ENCODE results near the gene GDPD3.
"Not testable (repeated sequence)": the region's sequence is repeated elsewhere in the genome, so short reads cannot be mapped to it uniquely, and the experiment has no call there.

The GDPD3 gene

DNA sequence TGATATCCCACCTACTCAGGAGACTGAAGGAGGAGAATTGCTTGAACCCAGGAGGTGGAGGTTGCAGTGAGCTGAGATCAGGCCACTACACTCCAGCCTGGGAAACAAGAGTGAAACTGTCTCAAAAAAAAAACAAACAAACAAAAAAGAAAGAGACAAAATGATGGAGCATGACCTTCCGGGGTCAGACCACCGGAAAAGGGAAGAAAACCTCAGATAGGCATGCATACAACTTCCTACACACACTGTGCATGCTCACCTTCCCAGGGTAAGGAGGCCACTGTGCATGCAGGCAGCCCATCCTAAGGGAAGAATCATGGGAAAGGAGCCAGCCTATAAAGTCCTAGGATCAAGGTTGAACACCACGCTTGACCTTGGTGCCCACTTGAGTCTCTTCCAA lies 19.3 kb upstream of the GDPD3 start:
- no peak overlapping the region for H3K9ac ChIP-seq (ENCODE audit: low read length)
- no peaks in the 10 kb centered on the region for H3K27me3 ChIP-seq (ENCODE audit: insufficient read depth, low read length, poor library complexity)
- no peak overlapping the region for H3K4me2 ChIP-seq (ENCODE audit: low read length)
- no peak overlapping the region for H4K5ac ChIP-seq (ENCODE audit: low read length)
- H2BK5ac ChIP-seq (ENCODE audit: low read length) = no peak overlapping the region
- no peak overlapping the region for H2AK5ac ChIP-seq (ENCODE audit: low read length)
- H3K4me1 ChIP-seq (ENCODE audit: control insufficient read depth, low read depth, low read length) = no peaks in the 10 kb centered on the region
- H2BK120ac ChIP-seq (ENCODE audit: low read depth, low read length) = no peak overlapping the region
- no CpG with 5 or more reads among the region's 3 CpGs for WGBS (ENCODE audit: extremely low coverage, insufficient coverage, low lambda C conversion rate)
- H3K79me1 ChIP-seq (ENCODE audit: low read length) = no peaks in the 10 kb centered on the region
- no peak overlapping the region for H3K23ac ChIP-seq (ENCODE audit: low read length)
- no peaks in the 10 kb centered on the region for H3K36me3 ChIP-seq (ENCODE audit: control insufficient read depth, insufficient read depth, low read length)
- H4K8ac ChIP-seq (ENCODE audit: low read depth, low read length) = no peak overlapping the region
- H2BK15ac ChIP-seq (replicated peaks; ENCODE audit: low read depth) = no peak overlapping the region
- H3K4ac ChIP-seq (ENCODE audit: low read depth, low read length) = no peak overlapping the region
- no peak for DNase-seq
- H3K27ac ChIP-seq (ENCODE audit: low read depth, low read length) = no peak overlapping the region
- H3K79me2 ChIP-seq (ENCODE audit: control insufficient read depth, insufficient read depth, low read length) = no peaks in the 10 kb centered on the region
- H3K4me3 ChIP-seq (ENCODE audit: low read length) = no peak overlapping the region
- H3K18ac ChIP-seq (ENCODE audit: low read length) = no peak overlapping the region
- H3K56ac ChIP-seq (ENCODE audit: low read length) = no peak overlapping the region

GRCh38 chr16:30131869-30132475 lies 18.6 kb upstream of the GDPD3 start:
- H2BK15ac ChIP-seq (replicated peaks; ENCODE audit: low read depth) = no peak overlapping the region
- no peaks in the 10 kb centered on the region for H3K4me1 ChIP-seq (ENCODE audit: control insufficient read depth, low read depth, low read length)
- H3K18ac ChIP-seq (ENCODE audit: low read length) = no peak overlapping the region
- DNase-seq = no peak
- no peaks in the 10 kb centered on the region for H3K36me3 ChIP-seq (ENCODE audit: control insufficient read depth, insufficient read depth, low read length)
- H2BK5ac ChIP-seq (ENCODE audit: low read length) = no peak overlapping the region
- H3K9ac ChIP-seq (ENCODE audit: low read length) = no peak overlapping the region
- H3K4me3 ChIP-seq (ENCODE audit: low read length) = no peak overlapping the region
- WGBS (ENCODE audit: extremely low coverage, insufficient coverage, low lambda C conversion rate) = no CpG with 5 or more reads among the region's 4 CpGs
- no peaks in the 10 kb centered on the region for H3K27me3 ChIP-seq (ENCODE audit: insufficient read depth, low read length, poor library complexity)
- no peak overlapping the region for H2AK5ac ChIP-seq (ENCODE audit: low read length)
- H3K79me1 ChIP-seq (ENCODE audit: low read length) = no peaks in the 10 kb centered on the region
- H3K56ac ChIP-seq (ENCODE audit: low read length) = no peak overlapping the region
- no peak overlapping the region for H3K23ac ChIP-seq (ENCODE audit: low read length)
- no peak overlapping the region for H4K5ac ChIP-seq (ENCODE audit: low read length)
- H3K27ac ChIP-seq (ENCODE audit: low read depth, low read length) = no peak overlapping the region
- H2BK120ac ChIP-seq (ENCODE audit: low read depth, low read length) = no peak overlapping the region
- H3K79me2 ChIP-seq (ENCODE audit: control insufficient read depth, insufficient read depth, low read length) = no peaks in the 10 kb centered on the region
- H3K4me2 ChIP-seq (ENCODE audit: low read length) = no peak overlapping the region
- H3K4ac ChIP-seq (ENCODE audit: low read depth, low read length) = no peak overlapping the region
- no peak overlapping the region for H4K8ac ChIP-seq (ENCODE audit: low read depth, low read length)

GRCh38 chr16:30127993-30128392 lies 14.7 kb upstream of the GDPD3 start:
- no peaks in the 10 kb centered on the region for H3K36me3 ChIP-seq (ENCODE audit: control insufficient read depth, insufficient read depth, low read length)
- H3K9ac ChIP-seq (ENCODE audit: low read length) = no peak overlapping the region
- H2BK120ac ChIP-seq (ENCODE audit: low read depth, low read length) = no peak overlapping the region
- H2BK5ac ChIP-seq (ENCODE audit: low read length) = no peak overlapping the region
- no peak overlapping the region for H2BK15ac ChIP-seq (replicated peaks; ENCODE audit: low read depth)
- no peak for DNase-seq
- no peak overlapping the region for H3K4ac ChIP-seq (ENCODE audit: low read depth, low read length)
- no peak overlapping the region for H3K56ac ChIP-seq (ENCODE audit: low read length)
- H4K8ac ChIP-seq (ENCODE audit: low read depth, low read length) = no peak overlapping the region
- H3K27ac ChIP-seq (ENCODE audit: low read depth, low read length) = no peak overlapping the region
- H2AK5ac ChIP-seq (ENCODE audit: low read length) = no peak overlapping the region
- no CpG with 5 or more reads among the region's 1 CpG for WGBS (ENCODE audit: extremely low coverage, insufficient coverage, low lambda C conversion rate)
- H4K5ac ChIP-seq (ENCODE audit: low read length) = no peak overlapping the region
- H3K23ac ChIP-seq (ENCODE audit: low read length) = no peak overlapping the region
- H3K27me3 ChIP-seq (ENCODE audit: insufficient read depth, low read length, poor library complexity) = no peaks in the 10 kb centered on the region
- H3K79me1 ChIP-seq (ENCODE audit: low read length) = no peaks in the 10 kb centered on the region
- H3K79me2 ChIP-seq (ENCODE audit: control insufficient read depth, insufficient read depth, low read length) = no peaks in the 10 kb centered on the region
- H3K4me1 ChIP-seq (ENCODE audit: control insufficient read depth, low read depth, low read length) = no peaks in the 10 kb centered on the region
- H3K4me3 ChIP-seq (ENCODE audit: low read length) = no peak overlapping the region
- H3K18ac ChIP-seq (ENCODE audit: low read length) = no peak overlapping the region
- no peak overlapping the region for H3K4me2 ChIP-seq (ENCODE audit: low read length)

DNA sequence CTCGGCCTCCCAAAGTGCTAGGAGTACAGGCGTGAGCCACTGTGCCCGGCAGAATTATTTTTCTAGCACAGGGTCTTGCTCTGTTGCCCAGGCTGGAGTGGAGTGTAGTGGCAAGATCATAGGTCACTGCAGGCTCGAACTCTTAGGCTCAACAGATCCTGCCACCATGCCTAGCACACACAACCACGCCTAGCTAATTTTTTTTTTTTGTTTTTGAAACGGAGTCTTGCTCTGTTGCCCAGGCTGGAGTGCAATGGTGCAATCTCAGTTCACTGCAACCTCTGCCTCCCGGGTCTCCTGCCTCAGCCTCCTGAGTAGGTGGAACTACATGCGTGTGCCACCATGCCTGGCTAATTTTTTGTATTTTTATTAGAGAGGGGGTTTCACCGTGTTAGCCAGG lies 12.4 kb upstream of the GDPD3 start:
- not testable (repeated sequence) for H3K79me1 ChIP-seq (ENCODE audit: low read length); H3K23ac ChIP-seq (ENCODE audit: low read length); H3K4ac ChIP-seq (ENCODE audit: low read depth, low read length); H4K5ac ChIP-seq (ENCODE audit: low read length); H2BK15ac ChIP-seq (replicated peaks; ENCODE audit: low read depth); H3K27me3 ChIP-seq (ENCODE audit: insufficient read depth, low read length, poor library complexity); H3K18ac ChIP-seq (ENCODE audit: low read length); H3K4me2 ChIP-seq (ENCODE audit: low read length); H2BK5ac ChIP-seq (ENCODE audit: low read length); H3K9ac ChIP-seq (ENCODE audit: low read length); H3K36me3 ChIP-seq (ENCODE audit: control insufficient read depth, insufficient read depth, low read length); H2BK120ac ChIP-seq (ENCODE audit: low read depth, low read length); H4K8ac ChIP-seq (ENCODE audit: low read depth, low read length); H3K4me1 ChIP-seq (ENCODE audit: control insufficient read depth, low read depth, low read length); H3K4me3 ChIP-seq (ENCODE audit: low read length); H3K27ac ChIP-seq (ENCODE audit: low read depth, low read length); H3K79me2 ChIP-seq (ENCODE audit: control insufficient read depth, insufficient read depth, low read length); H3K56ac ChIP-seq (ENCODE audit: low read length); DNase-seq; H2AK5ac ChIP-seq (ENCODE audit: low read length)
- no CpG with 5 or more reads among the region's 9 CpGs for WGBS (ENCODE audit: extremely low coverage, insufficient coverage, low lambda C conversion rate)

GRCh38 chr16:30124985-30125379 lies 11.6 kb upstream of the GDPD3 start:
- no CpG with 5 or more reads among the region's 4 CpGs for WGBS (ENCODE audit: extremely low coverage, insufficient coverage, low lambda C conversion rate)
- no peak overlapping the region for H3K4me3 ChIP-seq (ENCODE audit: low read length)
- H3K27me3 ChIP-seq (ENCODE audit: insufficient read depth, low read length, poor library complexity) = no peaks in the 10 kb centered on the region
- no peak overlapping the region for H3K4me2 ChIP-seq (ENCODE audit: low read length)
- no peak overlapping the region for H3K23ac ChIP-seq (ENCODE audit: low read length)
- H3K4ac ChIP-seq (ENCODE audit: low read depth, low read length) = no peak overlapping the region
- H3K56ac ChIP-seq (ENCODE audit: low read length) = no peak overlapping the region
- H3K79me1 ChIP-seq (ENCODE audit: low read length) = no peaks in the 10 kb centered on the region
- no peak overlapping the region for H3K27ac ChIP-seq (ENCODE audit: low read depth, low read length)
- no peak overlapping the region for H3K18ac ChIP-seq (ENCODE audit: low read length)
- H2AK5ac ChIP-seq (ENCODE audit: low read length) = no peak overlapping the region
- no peak overlapping the region for H2BK5ac ChIP-seq (ENCODE audit: low read length)
- no peak overlapping the region for H2BK15ac ChIP-seq (replicated peaks; ENCODE audit: low read depth)
- H2BK120ac ChIP-seq (ENCODE audit: low read depth, low read length) = no peak overlapping the region
- H3K79me2 ChIP-seq (ENCODE audit: control insufficient read depth, insufficient read depth, low read length) = no peaks in the 10 kb centered on the region
- no peaks in the 10 kb centered on the region for H3K36me3 ChIP-seq (ENCODE audit: control insufficient read depth, insufficient read depth, low read length)
- no peak overlapping the region for H3K9ac ChIP-seq (ENCODE audit: low read length)
- H4K8ac ChIP-seq (ENCODE audit: low read depth, low read length) = no peak overlapping the region
- no peak for DNase-seq
- H3K4me1 ChIP-seq (ENCODE audit: control insufficient read depth, low read depth, low read length) = peaks cover 2% of the 10 kb centered on the region
- H4K5ac ChIP-seq (ENCODE audit: low read length) = no peak overlapping the region

DNA sequence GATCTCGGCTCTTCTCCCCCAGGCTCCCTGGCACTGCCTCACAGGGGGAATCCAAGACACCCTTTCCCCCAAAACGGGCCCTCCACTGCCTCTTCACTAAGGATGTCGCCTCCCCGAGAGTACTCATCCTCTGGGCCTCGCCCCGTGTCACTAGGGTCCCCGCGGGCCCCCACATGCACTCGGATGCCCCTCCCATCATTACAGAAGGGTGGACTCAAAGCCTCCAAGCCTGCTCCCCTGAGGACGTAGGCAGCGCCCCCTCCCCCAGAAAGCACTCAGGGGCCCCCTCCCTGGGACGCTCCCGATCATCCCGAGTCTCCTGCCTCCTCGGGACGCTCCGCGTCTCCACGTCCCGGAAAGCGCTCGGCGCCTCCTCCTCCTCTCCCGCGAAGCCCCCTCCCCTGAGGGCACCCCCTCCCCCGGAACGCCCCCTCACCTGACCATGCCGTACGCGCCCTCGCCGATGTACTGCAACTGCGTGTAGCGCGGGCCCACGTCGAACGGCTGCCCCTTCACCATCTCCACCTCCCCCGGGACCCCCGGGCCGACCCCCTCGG lies 9.3 kb upstream of the GDPD3 start:
- DNase-seq = no peak
- Histone ChIP-seq H4K5ac (ENCODE audit: low read length) (no peak overlapping the region), H3K9ac (ENCODE audit: low read length) (peak overlapping the region; percentile 83), H2AK5ac (ENCODE audit: low read length) (no peak overlapping the region), H3K18ac (ENCODE audit: low read length) (peak overlapping the region; percentile 81), H3K4ac (ENCODE audit: low read depth, low read length) (peak overlapping the region; percentile 25), H2BK5ac (ENCODE audit: low read length) (no peak overlapping the region), H2BK15ac (replicated peaks; ENCODE audit: low read depth) (no peak overlapping the region), H3K56ac (ENCODE audit: low read length) (peak overlapping the region; percentile 93), H3K27me3 (ENCODE audit: insufficient read depth, low read length, poor library complexity) (no peaks in the 10 kb centered on the region), H3K4me2 (ENCODE audit: low read length) (peak overlapping the region; percentile 56), H3K79me1 (ENCODE audit: low read length) (no peaks in the 10 kb centered on the region), H3K4me3 (ENCODE audit: low read length) (peak overlapping the region; percentile 11), H3K4me1 (ENCODE audit: control insufficient read depth, low read depth, low read length) (peaks cover 2% of the 10 kb centered on the region), H4K8ac (ENCODE audit: low read depth, low read length) (peak overlapping the region; percentile 58), H3K79me2 (ENCODE audit: control insufficient read depth, insufficient read depth, low read length) (no peaks in the 10 kb centered on the region), H3K36me3 (ENCODE audit: control insufficient read depth, insufficient read depth, low read length) (peaks cover 2% of the 10 kb centered on the region), H3K23ac (ENCODE audit: low read length) (no peak overlapping the region), H2BK120ac (ENCODE audit: low read depth, low read length) (no peak overlapping the region), H3K27ac (ENCODE audit: low read depth, low read length) (no peak overlapping the region)
- no CpG with 5 or more reads among the region's 42 CpGs for WGBS (ENCODE audit: extremely low coverage, insufficient coverage, low lambda C conversion rate)

Data from mesendoderm (in vitro differentiated cells).